Panc1 (cell line): ENCODE measurements around the gene PRAMEF12. TPM values are rescaled to one million over a fixed set of nuclear protein-coding genes. Genes with fewer than 3 reads are reported as not detected.

ENCODE experiments used
- ATAC-seq: fragments of 200-7000 bp; cut with Tn5 transposase; 2 replicates; pipeline ENCODE4 v1.9.1; 2020; ENCODE audit warnings: mild to moderate bottlenecking, moderate library complexity
- BruUV-seq: library from RNA; stranded (reverse); fragments of 400-500 nt; replicated peaks from 2 replicates; lab custom pipeline; 2021; lab: Mats Ljungman, UMichigan
- CTCF ChIA-PET: fragments of 300-600 bp; sonication (Branson Sonifier 250); formaldehyde crosslinking; loops from one replicate; lab custom pipeline; 2022; ENCODE audit warnings: antibody characterized with exemption; lab: Charles Lee
- POLR2A ChIA-PET: fragments of 300-600 bp; sonication (Branson Sonifier 250); formaldehyde crosslinking; loops from one replicate; lab custom pipeline; 2022; ENCODE audit warnings: antibody characterized with exemption; lab: Charles Lee
- DNase-seq: peaks from one replicate; pipeline ENCODE4 v3.0.0-alpha.2; 2010; ENCODE audit warnings: low read depth, low spot score
- H3K27ac ChIP-seq: 2 replicates; pipeline ENCODE4 v1.5.1; 2011; ENCODE audit warnings: mild to moderate bottlenecking, low read length, inconsistent platforms
- H3K27me3 ChIP-seq: fragments of 200-500 bp; sonication (Bioruptor generic); 2 replicates; pipeline ENCODE4 v1.6.0; 2014; ENCODE audit warnings: low read length, inconsistent platforms; ENCODE audit not compliant: control insufficient read depth, insufficient read depth
- H3K36me3 ChIP-seq: fragments of 200-500 bp; sonication (Bioruptor generic); 2 replicates; pipeline ENCODE4 v1.5.1; 2014; ENCODE audit warnings: inconsistent platforms, mild to moderate bottlenecking, low read length, moderate library complexity; ENCODE audit not compliant: control insufficient read depth, insufficient read depth
- H3K4me1 ChIP-seq: 2 replicates; pipeline ENCODE4 v1.5.1; 2011; ENCODE audit warnings: inconsistent platforms, mild to moderate bottlenecking, low read length, moderate library complexity; ENCODE audit not compliant: control insufficient read depth, insufficient read depth
- H3K4me3 ChIP-seq, 2 experiments: 2 replicates each; pipeline ENCODE4 v1.5.1; 2011 to 2012; ENCODE audit warnings: low read depth in 2 of 2, low read length in 2 of 2, mild to moderate bottlenecking in 2 of 2, inconsistent platforms in 1 of 2, moderate library complexity in 1 of 2
- H3K9me3 ChIP-seq: fragments of 200-500 bp; sonication (Bioruptor generic); 2 replicates; pipeline ENCODE4 v1.5.1; 2014; ENCODE audit warnings: low read depth, mild to moderate bottlenecking, inconsistent platforms, low read length, moderate library complexity; ENCODE audit not compliant: control insufficient read depth, insufficient read depth
- POLR2AphosphoS5 ChIP-seq: IDR thresholded peaks from 2 replicates; pipeline ENCODE4 v1.6.1; 2012; ENCODE audit warnings: mild to moderate bottlenecking, low read depth, low read length, moderate library complexity
- SIN3A ChIP-seq: IDR thresholded peaks from 2 replicates; pipeline ENCODE4 v1.6.1; 2012; ENCODE audit warnings: low read depth, mild to moderate bottlenecking, low read length, moderate library complexity, borderline replicate concordance; ENCODE audit not compliant: insufficient read depth
- TCF7L2 ChIP-seq: IDR thresholded peaks from 2 replicates; pipeline ENCODE4 v1.6.1; 2011; ENCODE audit warnings: mild to moderate bottlenecking, low read depth, low read length, inconsistent platforms
- in situ Hi-C: cut with HindIII; loops from 2 replicates; pipeline ENCODE4 v1.10.0; 2016; ENCODE audit warnings: low sequenced_read_pairs, low pct_unique_long_range_greater_than_20kb
- intact Hi-C: fragments of 100-400 bp; cut with micrococcal nuclease; formaldehyde crosslinking; loops from one replicate; pipeline ENCODE4 v1.10.0; 2022; ENCODE audit not compliant: unreplicated experiment
- total RNA-seq: library from RNA; stranded (reverse); gene quantifications from one replicate; pipeline ENCODE4 v1.2.1, GENCODE V29; 2021; ENCODE audit not compliant: unreplicated experiment
- TF ChIP-seq, protein P1 (sequence below): fragments of 450-650 bp; IDR thresholded peaks from 2 replicates; pipeline ENCODE4 v1.5.1; 2017; ENCODE audit warnings: mild to moderate bottlenecking
- TF ChIP-seq, protein P2 (sequence below), 2 experiments: IDR thresholded peaks; 2 replicates each; pipeline ENCODE4 v1.6.1; 2011 to 2012; ENCODE audit warnings: low read depth in 2 of 2, control low read depth in 1 of 2, low read length in 1 of 2, mild to moderate bottlenecking in 1 of 2, moderate library complexity in 1 of 2; ENCODE audit not compliant: insufficient read depth in 1 of 2

Gene PRAMEF12
- total RNA-seq, 1 experiment from 2014 or later, result not detected

- Histone ChIP-seq H3K27ac (no peak overlapping the region), H3K27me3 (peaks cover 17% of the 10 kb centered on the region; the same call in 1 of the 2 replicates), H3K9me3 (no peaks in the 10 kb centered on the region), H3K4me3 (no peak overlapping the region), H3K36me3 (no peaks in the 10 kb centered on the region), H3K4me1 (no peaks in the 10 kb centered on the region)
- TF ChIP-seq SIN3A, result no peak
- TF ChIP-seq, protein P1, sequence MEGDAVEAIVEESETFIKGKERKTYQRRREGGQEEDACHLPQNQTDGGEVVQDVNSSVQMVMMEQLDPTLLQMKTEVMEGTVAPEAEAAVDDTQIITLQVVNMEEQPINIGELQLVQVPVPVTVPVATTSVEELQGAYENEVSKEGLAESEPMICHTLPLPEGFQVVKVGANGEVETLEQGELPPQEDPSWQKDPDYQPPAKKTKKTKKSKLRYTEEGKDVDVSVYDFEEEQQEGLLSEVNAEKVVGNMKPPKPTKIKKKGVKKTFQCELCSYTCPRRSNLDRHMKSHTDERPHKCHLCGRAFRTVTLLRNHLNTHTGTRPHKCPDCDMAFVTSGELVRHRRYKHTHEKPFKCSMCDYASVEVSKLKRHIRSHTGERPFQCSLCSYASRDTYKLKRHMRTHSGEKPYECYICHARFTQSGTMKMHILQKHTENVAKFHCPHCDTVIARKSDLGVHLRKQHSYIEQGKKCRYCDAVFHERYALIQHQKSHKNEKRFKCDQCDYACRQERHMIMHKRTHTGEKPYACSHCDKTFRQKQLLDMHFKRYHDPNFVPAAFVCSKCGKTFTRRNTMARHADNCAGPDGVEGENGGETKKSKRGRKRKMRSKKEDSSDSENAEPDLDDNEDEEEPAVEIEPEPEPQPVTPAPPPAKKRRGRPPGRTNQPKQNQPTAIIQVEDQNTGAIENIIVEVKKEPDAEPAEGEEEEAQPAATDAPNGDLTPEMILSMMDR, result peak; percentile 42; the same call in 1 of the 2 replicates
- TF ChIP-seq, protein P2, sequence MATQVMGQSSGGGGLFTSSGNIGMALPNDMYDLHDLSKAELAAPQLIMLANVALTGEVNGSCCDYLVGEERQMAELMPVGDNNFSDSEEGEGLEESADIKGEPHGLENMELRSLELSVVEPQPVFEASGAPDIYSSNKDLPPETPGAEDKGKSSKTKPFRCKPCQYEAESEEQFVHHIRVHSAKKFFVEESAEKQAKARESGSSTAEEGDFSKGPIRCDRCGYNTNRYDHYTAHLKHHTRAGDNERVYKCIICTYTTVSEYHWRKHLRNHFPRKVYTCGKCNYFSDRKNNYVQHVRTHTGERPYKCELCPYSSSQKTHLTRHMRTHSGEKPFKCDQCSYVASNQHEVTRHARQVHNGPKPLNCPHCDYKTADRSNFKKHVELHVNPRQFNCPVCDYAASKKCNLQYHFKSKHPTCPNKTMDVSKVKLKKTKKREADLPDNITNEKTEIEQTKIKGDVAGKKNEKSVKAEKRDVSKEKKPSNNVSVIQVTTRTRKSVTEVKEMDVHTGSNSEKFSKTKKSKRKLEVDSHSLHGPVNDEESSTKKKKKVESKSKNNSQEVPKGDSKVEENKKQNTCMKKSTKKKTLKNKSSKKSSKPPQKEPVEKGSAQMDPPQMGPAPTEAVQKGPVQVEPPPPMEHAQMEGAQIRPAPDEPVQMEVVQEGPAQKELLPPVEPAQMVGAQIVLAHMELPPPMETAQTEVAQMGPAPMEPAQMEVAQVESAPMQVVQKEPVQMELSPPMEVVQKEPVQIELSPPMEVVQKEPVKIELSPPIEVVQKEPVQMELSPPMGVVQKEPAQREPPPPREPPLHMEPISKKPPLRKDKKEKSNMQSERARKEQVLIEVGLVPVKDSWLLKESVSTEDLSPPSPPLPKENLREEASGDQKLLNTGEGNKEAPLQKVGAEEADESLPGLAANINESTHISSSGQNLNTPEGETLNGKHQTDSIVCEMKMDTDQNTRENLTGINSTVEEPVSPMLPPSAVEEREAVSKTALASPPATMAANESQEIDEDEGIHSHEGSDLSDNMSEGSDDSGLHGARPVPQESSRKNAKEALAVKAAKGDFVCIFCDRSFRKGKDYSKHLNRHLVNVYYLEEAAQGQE (IDR thresholded peaks at IDR 0.05; ENCODE audit: insufficient read depth in 1 of 2, low read depth in 2 of 2, low read length in 1 of 2), result no peak
- DNase-seq, result no peak
- ATAC-seq, result peak; percentile 75; the same call in 1 of the 2 replicates
- BruUV-seq, result no TSS peak
- ChIA-PET CTCF (no interaction called here), POLR2A (no interaction called here)
- in situ Hi-C loops, result no loop called here
- intact Hi-C loops, result no loop called here
Observed at GRCh38 chr1:12760256-12760795, 13.2 kb upstream of the PRAMEF12 start.

DNA sequence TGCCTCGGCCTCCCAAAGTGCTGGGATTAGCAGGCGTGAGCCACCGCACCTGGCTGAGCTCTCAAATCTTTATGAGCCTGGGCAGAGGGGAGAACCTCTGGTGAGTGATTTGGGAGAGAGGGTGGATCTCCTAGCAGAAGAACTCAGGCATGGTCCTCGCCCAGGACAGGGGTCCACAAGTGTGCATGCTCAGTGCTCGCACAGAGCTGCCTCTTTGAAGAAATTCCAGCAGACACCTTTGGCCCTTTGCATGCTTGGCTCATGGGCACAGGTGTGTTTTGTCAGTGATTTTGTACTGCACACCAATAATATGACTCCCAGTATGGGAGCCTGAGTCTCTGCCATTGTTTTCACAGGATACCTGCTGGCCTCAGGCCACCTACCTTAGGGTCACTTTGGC is 11.8 kb upstream of the PRAMEF12 start:
- no TSS peak for BruUV-seq
- H3K4me3 ChIP-seq, result no peak overlapping the region
- H3K27me3 ChIP-seq, result peaks cover 12% of the 10 kb centered on the region; the same call in 1 of the 2 replicates
- intact Hi-C loops (no loop called here), in situ Hi-C loops (no loop called here)
- TF ChIP-seq SIN3A (no peak), TCF7L2 (no peak), POLR2AphosphoS5 (no peak)
- TF ChIP-seq, protein P1, result no peak
- TF ChIP-seq, protein P2 (IDR thresholded peaks at IDR 0.05; ENCODE audit: insufficient read depth in 1 of 2, low read depth in 2 of 2, low read length in 1 of 2), result no peak
- no peak for ATAC-seq
- no peak for DNase-seq
- no peaks in the 10 kb centered on the region for H3K4me1 ChIP-seq
- POLR2A ChIA-PET, result no interaction called here
- no peaks in the 10 kb centered on the region for H3K9me3 ChIP-seq
- H3K36me3 ChIP-seq, result no peaks in the 10 kb centered on the region
- CTCF ChIA-PET, result no interaction called here
- H3K27ac ChIP-seq, result no peak overlapping the region
